Tibial nerve (tissue), 3 donors: ENCODE measurements around the gene DMD.
"Not testable (repeated sequence)": the region's sequence is repeated elsewhere in the genome, so short reads cannot be mapped to it uniquely, and the experiment has no call there.

Source experiments
- POLR2A ChIP-seq, 2 donors: fragments of 450-650 bp; IDR thresholded peaks; one replicate each; pipeline ENCODE4 v1.6.1; 2017; ENCODE audit warnings: antibody characterized with exemption in 2 of 2, mild to moderate bottlenecking in 2 of 2, moderate library complexity in 2 of 2
- TF ChIP-seq, protein P1 (sequence below), 5 experiments: fragments of 200-600 bp in 3 of 5; fragments of 450-650 bp in 2 of 5; sonication (generic) in 3 of 5; IDR thresholded peaks; one replicate each; pipeline ENCODE4 v1.5.1; 2016 to 2019; ENCODE audit warnings: antibody characterized with exemption in 5 of 5, mild to moderate bottlenecking in 3 of 5, moderate library complexity in 2 of 5

GRCh38 chrX:32705385-32705784 lies 506.0 kb downstream of the DMD start:
- TF ChIP-seq, protein P1, sequence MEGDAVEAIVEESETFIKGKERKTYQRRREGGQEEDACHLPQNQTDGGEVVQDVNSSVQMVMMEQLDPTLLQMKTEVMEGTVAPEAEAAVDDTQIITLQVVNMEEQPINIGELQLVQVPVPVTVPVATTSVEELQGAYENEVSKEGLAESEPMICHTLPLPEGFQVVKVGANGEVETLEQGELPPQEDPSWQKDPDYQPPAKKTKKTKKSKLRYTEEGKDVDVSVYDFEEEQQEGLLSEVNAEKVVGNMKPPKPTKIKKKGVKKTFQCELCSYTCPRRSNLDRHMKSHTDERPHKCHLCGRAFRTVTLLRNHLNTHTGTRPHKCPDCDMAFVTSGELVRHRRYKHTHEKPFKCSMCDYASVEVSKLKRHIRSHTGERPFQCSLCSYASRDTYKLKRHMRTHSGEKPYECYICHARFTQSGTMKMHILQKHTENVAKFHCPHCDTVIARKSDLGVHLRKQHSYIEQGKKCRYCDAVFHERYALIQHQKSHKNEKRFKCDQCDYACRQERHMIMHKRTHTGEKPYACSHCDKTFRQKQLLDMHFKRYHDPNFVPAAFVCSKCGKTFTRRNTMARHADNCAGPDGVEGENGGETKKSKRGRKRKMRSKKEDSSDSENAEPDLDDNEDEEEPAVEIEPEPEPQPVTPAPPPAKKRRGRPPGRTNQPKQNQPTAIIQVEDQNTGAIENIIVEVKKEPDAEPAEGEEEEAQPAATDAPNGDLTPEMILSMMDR (IDR thresholded peaks at IDR 0.05) = not testable (repeated sequence)
- TF ChIP-seq POLR2A (IDR thresholded peaks at IDR 0.05) = not testable (repeated sequence)
